Fibroblast of skin of left quadriceps (primary cell): ENCODE data around the gene TNFRSF25.

Source experiments
- DNase-seq, 2 experiments: peaks; one replicate each; pipeline ENCODE4 v3.0.0-alpha.2; 2013; ENCODE audit warnings: low read depth in 2 of 2

TNFRSF25 gene

GRCh38 chr1:6466023-6466422 is at the start of gene TNFRSF25:
Gene TNFRSF25, minus strand, starts transcription at chr1:6466173. Its CDS starts 66 bp downstream, at chr1:6466107.
- DNase-seq = no peak

GRCh38 chr1:6515771-6516170 is 49.8 kb upstream of the TNFRSF25 start:
- no peak for DNase-seq

- DNase-seq = no peak
These were observed 47.4 kb upstream of the TNFRSF25 start for GRCh38 chr1:6513320-6513801.

GRCh38 chr1:6512908-6513280 is 46.9 kb upstream of the TNFRSF25 start:
- no peak for DNase-seq

GRCh38 chr1:6512245-6512907 is 46.4 kb upstream of the TNFRSF25 start:
- no peak for DNase-seq

- DNase-seq = no peak
These were observed 45.7 kb upstream of the TNFRSF25 start for GRCh38 chr1:6511561-6512244.

GRCh38 chr1:6511056-6511455 is 45.1 kb upstream of the TNFRSF25 start:
- no peak for DNase-seq

GRCh38 chr1:6510493-6510892 is 44.5 kb upstream of the TNFRSF25 start:
- DNase-seq = no peak

GRCh38 chr1:6509919-6510291 is 43.9 kb upstream of the TNFRSF25 start:
- DNase-seq = no peak

- no peak for DNase-seq
These were observed 43.4 kb upstream of the TNFRSF25 start for GRCh38 chr1:6509220-6509918.

- no peak for DNase-seq
These were observed 42.8 kb upstream of the TNFRSF25 start for GRCh38 chr1:6508816-6509189.

GRCh38 chr1:6508154-6508815 is 42.3 kb upstream of the TNFRSF25 start:
- no peak for DNase-seq

- no peak for DNase-seq
These were observed 41.5 kb upstream of the TNFRSF25 start for GRCh38 chr1:6507461-6507911.

GRCh38 chr1:6507037-6507428 is 41.1 kb upstream of the TNFRSF25 start:
- no peak for DNase-seq

- no peak for DNase-seq
These were observed 40.5 kb upstream of the TNFRSF25 start for GRCh38 chr1:6506210-6507036.

- no peak for DNase-seq
These were observed 39.6 kb upstream of the TNFRSF25 start for GRCh38 chr1:6505367-6506209.

GRCh38 chr1:6504887-6505286 is 38.9 kb upstream of the TNFRSF25 start:
- DNase-seq = no peak

GRCh38 chr1:6503884-6504602 is 38.1 kb upstream of the TNFRSF25 start:
- no peak for DNase-seq

GRCh38 chr1:6502000-6502891 is 36.3 kb upstream of the TNFRSF25 start:
- no peak for DNase-seq
